ENCODE data around the gene MTCH1.

- TF ChIP-seq POLR2A (IDR thresholded peaks at IDR 0.05; ENCODE audit: borderline replicate concordance, extremely low read depth, insufficient read depth, insufficient read length), result no peak
- no peak for TF ChIP-seq CTCF (IDR thresholded peaks at IDR 0.05 in 2 of 3, conservative IDR thresholded peaks at IDR 0.05 in 1 of 3; ENCODE audit: borderline replicate concordance in 1 of 3, insufficient read depth in 1 of 3, low read depth in 2 of 3, low read length in 2 of 3)
- no peak for TF ChIP-seq ZBTB33 (IDR thresholded peaks at IDR 0.05; ENCODE audit: extremely low read depth, insufficient replicate concordance, low read length)
- TF ChIP-seq RAD21 (IDR thresholded peaks at IDR 0.05; ENCODE audit: low read depth), result no peak
- TF ChIP-seq POLR2AphosphoS5 (IDR thresholded peaks at IDR 0.05; ENCODE audit: low read depth, low read length), result no peak
- no peak for TF ChIP-seq EZH2 (IDR thresholded peaks at IDR 0.05)
- TF ChIP-seq SIN3A (IDR thresholded peaks at IDR 0.05; ENCODE audit: low read depth), result no peak
These were observed 29.5 kb upstream of the MTCH1 start for GRCh38 chr6:37015532-37015931.

All from HCT116 (cell line).